Measurements from ENCODE around the gene HS6ST1. TPM values are rescaled to one million over a fixed set of nuclear protein-coding genes. Genes with fewer than 3 reads are reported as not detected.

Gene HS6ST1
- total and polyA plus RNA-seq, 4 donors: 17.9 to 31.9 (median 25.4) TPM

DNA sequence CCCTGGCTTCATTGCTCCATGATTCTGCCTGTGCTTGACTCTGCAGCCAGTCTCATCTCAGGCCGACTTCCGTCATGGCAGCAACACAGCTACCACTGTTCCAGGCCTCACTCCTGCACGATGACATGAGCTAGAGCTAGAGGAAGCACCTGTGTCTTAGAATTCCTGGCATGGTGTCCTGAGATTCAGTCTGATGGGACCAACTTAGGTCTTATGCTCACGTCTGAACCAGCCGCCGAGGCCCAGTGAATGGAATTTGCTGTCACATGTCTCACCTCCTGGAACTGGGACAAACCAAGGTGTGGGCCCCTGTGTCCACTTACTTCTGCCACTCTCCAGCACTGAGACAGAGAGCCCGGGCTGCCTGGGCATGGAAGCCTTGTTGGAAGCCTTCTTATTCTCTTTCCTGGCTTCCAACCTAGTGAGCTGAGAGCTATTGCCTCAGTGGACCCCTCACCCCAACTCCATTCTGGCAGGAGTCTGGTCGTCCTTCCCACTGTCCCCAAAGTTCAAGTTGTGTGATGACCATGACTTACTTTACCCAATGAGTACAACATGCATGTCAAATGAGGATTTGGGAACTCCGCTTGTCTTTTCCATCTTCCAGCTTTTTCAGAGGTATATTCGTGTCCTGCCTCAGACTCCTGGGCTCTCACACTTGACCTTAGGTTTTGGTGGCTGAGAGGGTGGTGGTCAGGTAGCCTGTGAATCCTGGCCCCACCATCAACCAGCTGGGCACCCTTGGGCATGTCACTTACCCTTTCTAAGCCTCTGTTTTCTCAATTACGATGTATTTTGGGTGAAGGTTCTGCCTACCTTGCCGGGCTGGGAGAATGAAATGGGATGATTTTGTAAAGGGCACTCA lies 39.1 kb upstream of the HS6ST1 start:
- H3K27ac ChIP-seq (ENCODE audit: low read depth in 1 of 2, low read length in 2 of 2): no peak overlapping the region
- no peaks in the 10 kb centered on the region for H3K4me1 ChIP-seq (ENCODE audit: control insufficient read depth in 4 of 4, insufficient read depth in 4 of 4, low read length in 3 of 4)
- TF ChIP-seq TAF1 (conservative IDR thresholded peaks at IDR 0.05): no peak
- TF ChIP-seq SP1 (IDR thresholded peaks at IDR 0.05): no peak
- TF ChIP-seq, protein P1, sequence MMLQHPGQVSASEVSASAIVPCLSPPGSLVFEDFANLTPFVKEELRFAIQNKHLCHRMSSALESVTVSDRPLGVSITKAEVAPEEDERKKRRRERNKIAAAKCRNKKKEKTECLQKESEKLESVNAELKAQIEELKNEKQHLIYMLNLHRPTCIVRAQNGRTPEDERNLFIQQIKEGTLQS (IDR thresholded peaks at IDR 0.05): no peak
- no peak for TF ChIP-seq HNF4A (conservative IDR thresholded peaks at IDR 0.05)
- no peak for TF ChIP-seq FOXA1 (IDR thresholded peaks at IDR 0.05)
- TF ChIP-seq, protein P2, sequence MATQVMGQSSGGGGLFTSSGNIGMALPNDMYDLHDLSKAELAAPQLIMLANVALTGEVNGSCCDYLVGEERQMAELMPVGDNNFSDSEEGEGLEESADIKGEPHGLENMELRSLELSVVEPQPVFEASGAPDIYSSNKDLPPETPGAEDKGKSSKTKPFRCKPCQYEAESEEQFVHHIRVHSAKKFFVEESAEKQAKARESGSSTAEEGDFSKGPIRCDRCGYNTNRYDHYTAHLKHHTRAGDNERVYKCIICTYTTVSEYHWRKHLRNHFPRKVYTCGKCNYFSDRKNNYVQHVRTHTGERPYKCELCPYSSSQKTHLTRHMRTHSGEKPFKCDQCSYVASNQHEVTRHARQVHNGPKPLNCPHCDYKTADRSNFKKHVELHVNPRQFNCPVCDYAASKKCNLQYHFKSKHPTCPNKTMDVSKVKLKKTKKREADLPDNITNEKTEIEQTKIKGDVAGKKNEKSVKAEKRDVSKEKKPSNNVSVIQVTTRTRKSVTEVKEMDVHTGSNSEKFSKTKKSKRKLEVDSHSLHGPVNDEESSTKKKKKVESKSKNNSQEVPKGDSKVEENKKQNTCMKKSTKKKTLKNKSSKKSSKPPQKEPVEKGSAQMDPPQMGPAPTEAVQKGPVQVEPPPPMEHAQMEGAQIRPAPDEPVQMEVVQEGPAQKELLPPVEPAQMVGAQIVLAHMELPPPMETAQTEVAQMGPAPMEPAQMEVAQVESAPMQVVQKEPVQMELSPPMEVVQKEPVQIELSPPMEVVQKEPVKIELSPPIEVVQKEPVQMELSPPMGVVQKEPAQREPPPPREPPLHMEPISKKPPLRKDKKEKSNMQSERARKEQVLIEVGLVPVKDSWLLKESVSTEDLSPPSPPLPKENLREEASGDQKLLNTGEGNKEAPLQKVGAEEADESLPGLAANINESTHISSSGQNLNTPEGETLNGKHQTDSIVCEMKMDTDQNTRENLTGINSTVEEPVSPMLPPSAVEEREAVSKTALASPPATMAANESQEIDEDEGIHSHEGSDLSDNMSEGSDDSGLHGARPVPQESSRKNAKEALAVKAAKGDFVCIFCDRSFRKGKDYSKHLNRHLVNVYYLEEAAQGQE (IDR thresholded peaks at IDR 0.05): no peak
- TF ChIP-seq JUND (IDR thresholded peaks at IDR 0.05): no peak
- TF ChIP-seq, protein P3, sequence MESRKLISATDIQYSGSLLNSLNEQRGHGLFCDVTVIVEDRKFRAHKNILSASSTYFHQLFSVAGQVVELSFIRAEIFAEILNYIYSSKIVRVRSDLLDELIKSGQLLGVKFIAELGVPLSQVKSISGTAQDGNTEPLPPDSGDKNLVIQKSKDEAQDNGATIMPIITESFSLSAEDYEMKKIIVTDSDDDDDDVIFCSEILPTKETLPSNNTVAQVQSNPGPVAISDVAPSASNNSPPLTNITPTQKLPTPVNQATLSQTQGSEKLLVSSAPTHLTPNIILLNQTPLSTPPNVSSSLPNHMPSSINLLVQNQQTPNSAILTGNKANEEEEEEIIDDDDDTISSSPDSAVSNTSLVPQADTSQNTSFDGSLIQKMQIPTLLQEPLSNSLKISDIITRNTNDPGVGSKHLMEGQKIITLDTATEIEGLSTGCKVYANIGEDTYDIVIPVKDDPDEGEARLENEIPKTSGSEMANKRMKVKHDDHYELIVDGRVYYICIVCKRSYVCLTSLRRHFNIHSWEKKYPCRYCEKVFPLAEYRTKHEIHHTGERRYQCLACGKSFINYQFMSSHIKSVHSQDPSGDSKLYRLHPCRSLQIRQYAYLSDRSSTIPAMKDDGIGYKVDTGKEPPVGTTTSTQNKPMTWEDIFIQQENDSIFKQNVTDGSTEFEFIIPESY (IDR thresholded peaks at IDR 0.05): no peak
- no peak for TF ChIP-seq FOXA2 (IDR thresholded peaks at IDR 0.05)
- H3K9ac ChIP-seq (ENCODE audit: low read depth in 1 of 2, low read length in 2 of 2): no peak overlapping the region
- H3K27me3 ChIP-seq (ENCODE audit: control insufficient read depth in 4 of 4, insufficient read depth in 4 of 4, low read length in 3 of 4): no peaks in the 10 kb centered on the region
- H3K36me3 ChIP-seq (ENCODE audit: control insufficient read depth in 4 of 4, insufficient read depth in 3 of 4, low read depth in 1 of 4, low read length in 3 of 4): no peaks in the 10 kb centered on the region
- WGBS: 94% methylated on average over 12 of the region's 12 CpGs
- no peaks in the 10 kb centered on the region for H3K9me3 ChIP-seq (ENCODE audit: control insufficient read depth in 4 of 4, low read length in 3 of 4)
- peak; percentile 25 for DNase-seq (ENCODE audit: low spot score)
- H3K4me3 ChIP-seq (ENCODE audit: low read depth in 1 of 3, low read length in 3 of 3): no peak overlapping the region

DNA sequence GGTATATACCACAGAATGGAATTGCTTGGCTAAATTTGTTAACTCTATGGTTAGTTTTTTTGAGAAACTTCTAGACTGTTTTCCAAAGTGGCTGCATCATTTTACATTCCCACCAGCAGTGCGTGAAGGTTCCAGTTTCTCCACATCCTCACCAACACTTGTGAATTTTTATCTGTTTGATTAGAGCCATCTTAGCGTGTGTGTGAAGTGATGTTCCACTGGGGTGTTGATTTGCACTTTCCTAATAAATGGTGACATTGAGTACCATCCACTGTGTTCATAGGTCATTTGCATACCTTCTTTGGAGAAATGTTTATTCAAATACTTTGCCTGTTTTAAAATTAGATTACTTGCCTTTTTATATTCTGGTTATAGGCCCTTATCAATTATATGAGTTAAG lies 37.5 kb upstream of the HS6ST1 start:
- H3K4me1 ChIP-seq (ENCODE audit: control insufficient read depth in 4 of 4, insufficient read depth in 4 of 4, low read length in 3 of 4): no peaks in the 10 kb centered on the region
- no peak overlapping the region for H3K27ac ChIP-seq (ENCODE audit: low read depth in 1 of 2, low read length in 2 of 2)
- TF ChIP-seq FOXA2 (IDR thresholded peaks at IDR 0.05): no peak
- no peak for TF ChIP-seq RXRA (IDR thresholded peaks at IDR 0.05)
- TF ChIP-seq GABPA (IDR thresholded peaks at IDR 0.05 in 1 of 2, conservative IDR thresholded peaks at IDR 0.05 in 1 of 2): no peak
- TF ChIP-seq, protein P4, sequence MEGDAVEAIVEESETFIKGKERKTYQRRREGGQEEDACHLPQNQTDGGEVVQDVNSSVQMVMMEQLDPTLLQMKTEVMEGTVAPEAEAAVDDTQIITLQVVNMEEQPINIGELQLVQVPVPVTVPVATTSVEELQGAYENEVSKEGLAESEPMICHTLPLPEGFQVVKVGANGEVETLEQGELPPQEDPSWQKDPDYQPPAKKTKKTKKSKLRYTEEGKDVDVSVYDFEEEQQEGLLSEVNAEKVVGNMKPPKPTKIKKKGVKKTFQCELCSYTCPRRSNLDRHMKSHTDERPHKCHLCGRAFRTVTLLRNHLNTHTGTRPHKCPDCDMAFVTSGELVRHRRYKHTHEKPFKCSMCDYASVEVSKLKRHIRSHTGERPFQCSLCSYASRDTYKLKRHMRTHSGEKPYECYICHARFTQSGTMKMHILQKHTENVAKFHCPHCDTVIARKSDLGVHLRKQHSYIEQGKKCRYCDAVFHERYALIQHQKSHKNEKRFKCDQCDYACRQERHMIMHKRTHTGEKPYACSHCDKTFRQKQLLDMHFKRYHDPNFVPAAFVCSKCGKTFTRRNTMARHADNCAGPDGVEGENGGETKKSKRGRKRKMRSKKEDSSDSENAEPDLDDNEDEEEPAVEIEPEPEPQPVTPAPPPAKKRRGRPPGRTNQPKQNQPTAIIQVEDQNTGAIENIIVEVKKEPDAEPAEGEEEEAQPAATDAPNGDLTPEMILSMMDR (IDR thresholded peaks at IDR 0.05; ENCODE audit: low read depth, low read length, missing input control): no peak
- no peak for TF ChIP-seq HNF4A (conservative IDR thresholded peaks at IDR 0.05)
- H3K9me3 ChIP-seq (ENCODE audit: control insufficient read depth in 4 of 4, low read length in 3 of 4): peaks cover 0 to 4% (median 0%) of the 10 kb centered on the region in 4 donors
- no peak overlapping the region for H3K9ac ChIP-seq (ENCODE audit: low read depth in 1 of 2, low read length in 2 of 2)
- DNase-seq (ENCODE audit: low spot score): no peak
- H3K4me3 ChIP-seq (ENCODE audit: low read depth in 1 of 3, low read length in 3 of 3): no peak overlapping the region
- no peaks in the 10 kb centered on the region for H3K27me3 ChIP-seq (ENCODE audit: control insufficient read depth in 4 of 4, insufficient read depth in 4 of 4, low read length in 3 of 4)
- peaks cover 0 to 4% (median 2%) of the 10 kb centered on the region in 4 donors for H3K36me3 ChIP-seq (ENCODE audit: control insufficient read depth in 4 of 4, insufficient read depth in 3 of 4, low read depth in 1 of 4, low read length in 3 of 4)
- WGBS: 95% methylated on average over 2 of the region's 2 CpGs
